Peyer's patch (tissue), 4 donors: Measurements from ENCODE around the gene ACVR1.

Experiments
- POLR2A ChIP-seq, 2 donors: fragments of 450-650 bp; IDR thresholded peaks; one replicate each; pipeline ENCODE4 v1.5.1; 2017; ENCODE audit warnings: antibody characterized with exemption in 2 of 2, mild to moderate bottlenecking in 2 of 2, moderate library complexity in 2 of 2
- TF ChIP-seq, protein P1 (sequence below), 6 experiments: fragments of 450-650 bp in 4 of 6; fragments of 200-600 bp in 2 of 6; sonication (generic) in 1 of 6; IDR thresholded peaks; one replicate each; pipeline ENCODE4 v1.5.1; 2017 to 2019; ENCODE audit warnings: antibody characterized with exemption in 6 of 6, mild to moderate bottlenecking in 3 of 6, moderate library complexity in 1 of 6

DNA sequence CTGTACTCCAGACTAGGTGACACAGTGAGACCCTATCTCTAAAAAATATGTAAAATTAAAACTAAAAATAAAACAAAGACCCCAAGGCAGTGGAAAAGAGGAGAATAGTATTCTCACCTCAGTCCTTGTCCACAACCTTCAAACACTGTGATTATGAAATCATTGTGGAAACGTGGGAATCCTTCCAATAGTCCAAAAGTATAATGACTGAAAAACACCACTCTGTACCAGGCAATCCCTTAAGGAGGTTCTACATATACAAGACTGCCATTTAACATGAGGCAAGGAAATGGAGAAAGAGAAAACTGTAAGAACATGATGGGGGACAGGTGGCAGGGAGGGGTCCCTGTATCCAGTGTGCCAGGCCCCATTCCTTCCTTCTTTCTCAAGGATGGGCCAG, 66.1 kb downstream of the ACVR1 start:
- TF ChIP-seq, protein P1, sequence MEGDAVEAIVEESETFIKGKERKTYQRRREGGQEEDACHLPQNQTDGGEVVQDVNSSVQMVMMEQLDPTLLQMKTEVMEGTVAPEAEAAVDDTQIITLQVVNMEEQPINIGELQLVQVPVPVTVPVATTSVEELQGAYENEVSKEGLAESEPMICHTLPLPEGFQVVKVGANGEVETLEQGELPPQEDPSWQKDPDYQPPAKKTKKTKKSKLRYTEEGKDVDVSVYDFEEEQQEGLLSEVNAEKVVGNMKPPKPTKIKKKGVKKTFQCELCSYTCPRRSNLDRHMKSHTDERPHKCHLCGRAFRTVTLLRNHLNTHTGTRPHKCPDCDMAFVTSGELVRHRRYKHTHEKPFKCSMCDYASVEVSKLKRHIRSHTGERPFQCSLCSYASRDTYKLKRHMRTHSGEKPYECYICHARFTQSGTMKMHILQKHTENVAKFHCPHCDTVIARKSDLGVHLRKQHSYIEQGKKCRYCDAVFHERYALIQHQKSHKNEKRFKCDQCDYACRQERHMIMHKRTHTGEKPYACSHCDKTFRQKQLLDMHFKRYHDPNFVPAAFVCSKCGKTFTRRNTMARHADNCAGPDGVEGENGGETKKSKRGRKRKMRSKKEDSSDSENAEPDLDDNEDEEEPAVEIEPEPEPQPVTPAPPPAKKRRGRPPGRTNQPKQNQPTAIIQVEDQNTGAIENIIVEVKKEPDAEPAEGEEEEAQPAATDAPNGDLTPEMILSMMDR (IDR thresholded peaks at IDR 0.05): no peak
- TF ChIP-seq POLR2A (IDR thresholded peaks at IDR 0.05): no peak
